GM18519 (cell line): Measurements from ENCODE around the gene TLR1.
A peak's percentile ranks its signal among the peaks of the same experiment; 100 is the strongest.

ENCODE experiments used
- ATAC-seq: cut with Tn5 transposase; IDR thresholded peaks from one replicate; pipeline ENCODE4 v1.9.1; 2021; ENCODE audit warnings: mild to moderate bottlenecking, moderate library complexity; ENCODE audit not compliant: unreplicated experiment, low FRiP score

The TLR1 gene, protein sequence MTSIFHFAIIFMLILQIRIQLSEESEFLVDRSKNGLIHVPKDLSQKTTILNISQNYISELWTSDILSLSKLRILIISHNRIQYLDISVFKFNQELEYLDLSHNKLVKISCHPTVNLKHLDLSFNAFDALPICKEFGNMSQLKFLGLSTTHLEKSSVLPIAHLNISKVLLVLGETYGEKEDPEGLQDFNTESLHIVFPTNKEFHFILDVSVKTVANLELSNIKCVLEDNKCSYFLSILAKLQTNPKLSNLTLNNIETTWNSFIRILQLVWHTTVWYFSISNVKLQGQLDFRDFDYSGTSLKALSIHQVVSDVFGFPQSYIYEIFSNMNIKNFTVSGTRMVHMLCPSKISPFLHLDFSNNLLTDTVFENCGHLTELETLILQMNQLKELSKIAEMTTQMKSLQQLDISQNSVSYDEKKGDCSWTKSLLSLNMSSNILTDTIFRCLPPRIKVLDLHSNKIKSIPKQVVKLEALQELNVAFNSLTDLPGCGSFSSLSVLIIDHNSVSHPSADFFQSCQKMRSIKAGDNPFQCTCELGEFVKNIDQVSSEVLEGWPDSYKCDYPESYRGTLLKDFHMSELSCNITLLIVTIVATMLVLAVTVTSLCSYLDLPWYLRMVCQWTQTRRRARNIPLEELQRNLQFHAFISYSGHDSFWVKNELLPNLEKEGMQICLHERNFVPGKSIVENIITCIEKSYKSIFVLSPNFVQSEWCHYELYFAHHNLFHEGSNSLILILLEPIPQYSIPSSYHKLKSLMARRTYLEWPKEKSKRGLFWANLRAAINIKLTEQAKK

DNA sequence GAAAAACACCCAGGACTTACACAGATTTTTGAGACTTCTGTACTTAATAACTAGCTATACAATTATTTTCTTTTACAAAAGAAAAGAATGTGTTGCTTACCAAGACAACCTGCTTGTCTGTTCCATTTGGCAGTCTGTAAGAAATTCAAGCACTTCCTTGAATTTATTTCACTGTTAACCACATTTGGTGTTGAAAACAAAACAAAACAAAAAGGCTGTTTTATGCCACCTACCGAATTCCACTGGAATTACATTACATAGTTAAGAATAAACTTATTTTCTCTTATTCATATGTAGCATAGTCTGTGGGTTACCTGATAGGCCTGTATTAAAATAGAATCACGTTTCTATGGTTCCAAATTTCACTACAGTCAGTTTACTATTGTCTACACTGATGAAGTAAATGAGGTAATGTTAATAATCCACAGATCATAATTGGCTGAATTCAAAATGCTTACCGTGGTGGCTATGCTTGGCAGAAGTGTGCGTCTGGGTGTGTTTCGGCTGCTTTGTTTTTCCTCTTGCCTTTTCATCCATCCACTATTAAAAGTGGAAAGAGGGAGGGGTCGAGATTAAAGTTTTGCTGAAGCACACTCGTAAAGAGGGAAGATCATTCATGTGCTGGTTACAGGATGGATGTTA, at the start of gene TLR1:
Gene TLR1 (minus strand): TSS at position 138 of the 642 bp plus-strand sequence. CDS start 5,960 bp downstream, outside the sequence.
- peak; percentile 26 for ATAC-seq

DNA sequence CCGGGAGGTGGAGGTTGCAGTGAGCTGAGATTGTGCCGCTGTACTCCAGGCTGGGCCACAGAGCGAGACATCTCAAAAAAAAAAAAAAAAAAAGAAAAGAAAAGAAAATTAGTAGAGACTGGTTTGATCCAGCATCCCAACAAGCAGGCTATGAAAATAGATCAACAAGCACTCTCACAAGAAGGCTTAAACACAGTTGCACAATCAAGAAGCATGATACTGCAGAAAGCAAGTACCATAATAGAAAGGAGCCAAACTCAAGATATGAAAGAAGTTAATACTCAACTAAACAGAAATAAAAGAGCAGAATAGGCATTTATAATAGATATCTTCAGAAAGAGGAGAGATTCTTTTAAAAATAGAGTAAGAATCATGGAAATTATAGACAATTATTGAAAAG, 41.4 kb upstream of the TLR1 start:
- ATAC-seq, result no peak

DNA sequence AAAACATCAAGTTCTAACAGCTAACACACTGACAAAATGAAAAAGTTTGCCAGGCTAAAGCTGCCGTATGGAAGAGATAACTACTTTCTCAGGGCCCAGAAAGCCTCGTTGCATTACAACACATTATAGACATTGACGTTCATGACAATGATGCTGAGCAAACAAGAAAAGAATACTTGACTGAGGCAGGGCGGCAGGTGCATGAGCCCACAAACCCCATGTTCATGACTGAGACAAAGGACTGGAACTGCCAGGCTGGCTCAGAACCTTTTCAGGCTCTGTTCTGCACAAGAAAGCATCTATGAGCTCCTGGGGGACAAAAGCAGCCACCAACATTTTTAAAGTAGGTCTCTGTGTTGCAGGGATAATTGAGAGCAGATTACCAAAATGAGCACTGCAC, 38.4 kb upstream of the TLR1 start:
- no peak for ATAC-seq

DNA sequence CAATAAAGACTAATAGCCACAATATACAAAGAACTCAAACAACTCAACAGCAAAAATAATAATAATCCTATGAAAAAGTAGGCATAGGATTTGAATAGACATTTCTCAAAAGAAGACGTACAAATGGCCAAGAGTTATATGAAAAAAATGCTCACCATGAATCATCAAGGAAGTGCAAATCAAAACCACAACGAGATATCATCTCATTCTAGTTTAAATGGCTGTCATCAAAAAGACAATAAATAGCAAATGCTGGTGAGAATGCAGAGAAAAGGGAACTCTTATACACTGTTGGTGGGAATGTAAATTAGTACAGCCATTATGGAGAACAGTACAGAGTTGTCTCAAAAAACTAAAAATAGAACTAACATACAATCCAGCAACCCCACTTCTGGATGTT, 33.3 kb upstream of the TLR1 start:
- no peak for ATAC-seq

DNA sequence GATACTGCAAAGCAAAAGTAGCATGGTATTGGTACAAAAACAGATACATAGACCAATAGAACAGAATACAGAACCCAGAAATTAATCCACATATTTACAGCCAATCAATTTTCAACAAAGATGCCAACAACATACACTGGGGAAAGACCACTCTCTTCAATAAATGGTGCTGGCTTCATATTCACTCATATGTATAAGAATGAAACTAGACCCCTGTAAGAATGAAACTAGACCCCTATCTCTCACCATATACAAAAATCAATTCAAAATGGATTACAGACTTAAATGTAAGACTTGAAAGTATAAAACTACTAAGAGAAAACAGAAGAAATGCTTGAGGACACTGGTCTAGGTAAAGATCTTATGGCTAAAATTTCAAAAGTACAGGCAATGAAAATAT, 32.7 kb upstream of the TLR1 start:
- no peak for ATAC-seq

DNA sequence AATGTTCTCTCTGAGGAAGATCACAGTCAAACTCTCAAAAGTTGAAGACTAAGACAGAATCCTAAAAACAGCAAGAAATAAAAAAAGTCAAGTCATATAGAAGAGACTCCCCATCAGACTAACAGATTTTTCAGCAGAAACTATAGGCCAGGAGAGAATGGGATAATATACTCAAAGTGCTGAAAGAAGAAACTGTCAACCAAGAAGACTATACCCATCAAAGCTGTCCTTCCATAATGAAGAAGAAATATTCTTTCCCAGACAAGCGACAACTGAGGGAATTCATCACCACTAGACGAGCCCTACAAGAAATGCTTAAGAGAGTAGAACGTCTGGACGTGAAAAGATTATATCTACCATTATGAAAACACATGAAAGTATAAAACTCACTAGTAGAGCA, 30.0 kb upstream of the TLR1 start:
- ATAC-seq, result no peak

DNA sequence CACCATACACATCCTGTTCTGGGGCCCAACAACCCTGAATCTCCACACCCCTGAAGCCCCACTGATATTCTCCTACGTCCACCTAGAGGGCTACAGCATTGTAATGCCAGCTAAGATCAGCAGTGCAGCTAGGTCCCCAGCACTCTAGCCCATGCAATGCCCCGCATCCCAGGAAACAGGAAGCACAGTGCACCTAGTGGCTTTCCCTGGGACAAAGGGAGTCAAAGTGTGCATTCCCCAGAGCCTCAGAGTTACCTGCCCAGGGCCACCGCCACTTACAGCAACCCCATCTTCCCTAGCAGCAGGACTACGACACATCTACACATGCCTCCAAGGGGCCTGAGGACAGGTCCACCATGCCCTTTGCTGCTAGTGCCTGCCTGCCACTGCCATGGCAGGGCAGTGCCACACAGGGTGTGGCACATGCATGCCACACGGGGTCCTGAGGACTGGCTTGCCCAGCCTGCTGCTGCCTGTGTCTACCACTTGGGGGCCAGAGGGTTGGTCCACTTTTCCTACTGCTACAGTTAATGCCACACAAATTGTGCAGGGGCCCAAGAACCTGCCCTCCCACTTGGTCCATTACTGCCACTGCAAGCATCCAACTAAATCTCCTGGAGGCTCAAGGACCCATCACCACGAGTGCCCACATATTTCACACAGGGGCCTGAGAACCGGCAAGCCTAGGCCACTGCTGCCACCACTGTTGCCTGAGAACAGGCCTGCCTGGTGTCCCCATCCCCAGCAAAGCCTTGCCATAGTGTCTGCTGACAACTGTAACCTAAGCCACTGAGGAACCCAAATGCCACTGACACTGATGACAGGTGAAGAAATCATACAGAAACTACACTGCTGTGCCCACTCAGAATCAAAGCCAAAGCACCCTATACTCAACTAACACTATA, 28.3 kb upstream of the TLR1 start:
- ATAC-seq, result no peak

DNA sequence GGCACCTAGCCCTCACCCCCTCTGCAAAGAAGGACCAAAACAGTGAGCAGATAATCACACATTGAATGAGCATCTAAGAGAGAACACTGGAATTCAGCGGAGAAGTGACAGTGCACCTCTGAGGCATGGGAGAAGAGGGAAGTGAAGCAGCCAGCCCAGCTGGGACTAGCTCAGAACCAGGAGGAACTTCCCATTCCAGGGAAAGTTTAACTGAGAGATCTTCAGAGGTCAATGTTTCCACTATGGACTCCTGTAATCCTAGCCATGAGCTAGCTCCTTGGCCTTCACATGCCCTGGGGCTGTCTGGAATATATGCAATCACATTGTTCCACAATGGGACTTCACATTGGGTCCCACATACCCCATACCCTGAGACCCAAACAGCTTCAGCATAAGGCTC, 27.6 kb upstream of the TLR1 start:
- ATAC-seq, result no peak

DNA sequence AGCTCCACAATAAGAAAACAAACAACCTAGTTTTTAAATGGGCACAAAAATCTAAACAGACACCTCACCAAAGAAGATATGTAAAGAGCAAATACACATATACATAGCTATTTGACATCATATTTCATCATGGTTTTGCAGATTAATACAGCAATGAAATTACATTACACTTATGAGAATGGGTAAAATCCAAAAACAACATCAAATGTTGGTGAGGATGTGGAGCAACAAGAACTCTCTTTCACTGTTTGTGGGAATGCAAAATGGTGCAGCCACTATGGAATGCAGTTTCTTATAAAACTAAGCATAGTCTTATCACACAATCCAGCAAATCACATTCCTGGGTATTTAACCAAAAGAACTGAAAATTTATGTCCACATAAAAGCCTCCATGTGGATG, 27.1 kb upstream of the TLR1 start:
- ATAC-seq, result no peak

DNA sequence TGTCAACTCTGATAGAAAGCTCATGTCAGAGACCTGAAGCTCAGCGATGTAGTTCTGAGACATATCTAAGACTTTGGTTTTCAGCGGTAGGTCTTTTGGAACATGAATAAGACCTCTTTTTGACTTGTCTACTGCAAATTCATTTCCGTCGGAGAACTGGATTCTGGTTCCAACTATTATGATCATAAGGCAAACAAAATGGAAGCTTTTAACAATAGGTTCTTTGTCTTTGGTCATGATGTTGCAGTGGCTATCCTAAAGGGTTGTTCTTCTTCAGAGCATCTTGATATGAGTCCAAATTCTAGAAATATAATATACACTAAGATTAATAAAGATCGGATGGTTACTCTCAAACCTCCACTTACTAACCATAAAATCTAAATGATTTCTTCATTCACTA, 24.6 kb upstream of the TLR1 start:
- no peak for ATAC-seq

DNA sequence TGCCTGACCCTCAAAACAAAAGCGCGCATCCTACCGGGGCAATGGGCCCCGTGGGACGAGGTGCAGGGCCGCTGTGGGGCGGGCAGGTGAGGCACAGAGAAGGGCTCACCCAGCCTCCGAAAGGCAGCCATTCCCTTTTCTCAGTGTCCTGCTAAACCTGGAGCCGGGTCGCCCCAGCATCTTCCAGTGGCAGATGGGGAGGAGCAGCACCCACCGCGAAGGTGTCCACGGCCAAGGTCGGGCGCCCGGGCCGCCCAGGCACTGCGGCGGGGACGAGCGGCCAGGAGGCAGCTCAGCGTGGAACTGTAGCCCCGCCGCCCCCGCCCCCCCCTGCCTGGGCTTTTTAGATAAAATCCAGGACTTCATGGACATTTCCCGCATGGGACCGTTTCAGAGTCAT, 19.2 kb upstream of the TLR1 start:
- ATAC-seq, result no peak

DNA sequence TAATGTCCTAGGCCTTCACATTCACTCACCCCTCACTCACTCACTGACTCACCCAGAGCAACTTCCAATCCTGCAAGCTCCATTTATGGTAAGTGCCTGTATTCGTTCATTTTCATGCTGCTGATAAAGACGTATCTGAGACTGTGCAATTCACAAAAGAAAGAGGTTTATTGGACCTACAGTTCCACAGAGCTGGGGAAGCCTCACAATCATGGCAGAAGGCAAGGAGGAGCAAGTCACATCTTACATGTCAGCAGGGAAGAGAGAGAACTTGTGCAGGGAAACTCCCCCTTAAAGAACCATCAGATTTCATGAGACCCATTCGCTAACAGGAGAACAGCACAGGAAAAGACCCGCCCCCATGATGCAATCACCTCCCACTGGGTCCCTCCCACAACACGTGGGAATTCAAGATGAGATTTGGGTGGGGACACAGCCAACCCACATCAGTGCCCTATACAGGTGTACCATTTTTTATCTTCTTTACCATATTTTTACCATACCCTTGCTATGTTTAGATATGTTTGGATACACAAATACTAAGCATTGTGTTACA, 18.2 kb upstream of the TLR1 start:
- ATAC-seq, result no peak

DNA sequence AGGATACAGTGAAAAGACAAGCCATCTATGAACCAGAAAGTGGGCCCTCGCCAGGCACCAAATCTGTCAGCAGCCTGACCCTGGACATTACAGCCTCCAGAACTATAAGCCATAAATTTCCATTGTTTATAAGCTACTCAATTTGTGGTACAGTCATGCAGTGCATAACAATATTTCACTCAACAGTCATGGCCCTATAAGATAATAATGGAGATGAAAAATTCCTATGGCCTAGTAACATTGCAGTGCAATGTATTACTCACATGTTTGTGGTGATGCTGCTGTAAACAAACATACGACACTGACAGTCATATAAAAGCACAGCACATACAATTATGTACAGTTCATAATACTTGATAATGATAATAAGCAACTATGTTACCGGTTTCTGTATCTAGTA, 17.1 kb upstream of the TLR1 start:
- no peak for ATAC-seq

DNA sequence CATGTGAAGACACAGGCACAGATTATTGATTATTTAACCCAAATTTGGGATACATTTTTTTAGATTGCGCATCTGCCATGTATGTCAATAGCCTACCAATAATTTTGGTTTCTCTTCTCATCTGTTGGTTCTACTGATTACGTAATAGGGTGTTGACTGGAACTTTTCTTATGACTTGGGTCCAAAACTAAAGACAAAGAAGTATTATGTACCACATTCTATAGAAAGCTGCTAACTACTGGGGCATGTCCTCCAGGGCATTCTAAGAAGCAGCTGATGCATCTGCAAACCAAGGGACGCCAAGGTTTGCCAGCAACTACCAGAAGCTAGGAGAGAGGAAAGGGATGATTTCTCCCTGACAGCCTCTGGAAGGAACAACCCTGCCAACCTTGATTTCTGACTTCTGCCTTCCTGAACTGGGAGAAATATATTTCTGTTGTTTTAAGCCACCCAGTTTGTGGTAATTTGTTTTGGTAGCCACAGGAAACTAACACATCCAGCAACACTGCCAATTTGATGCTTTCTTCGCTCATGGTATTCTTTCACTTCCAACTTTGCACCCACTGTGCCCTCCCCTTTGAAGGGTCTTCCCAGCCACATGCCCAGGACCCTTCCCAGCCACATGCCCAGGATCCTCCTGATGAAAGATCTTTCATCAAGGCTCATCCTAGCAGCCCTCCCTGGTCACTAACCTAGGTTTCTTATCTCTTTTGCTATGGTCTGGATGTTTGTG, 15.9 kb upstream of the TLR1 start:
- ATAC-seq, result peak; percentile 40

DNA sequence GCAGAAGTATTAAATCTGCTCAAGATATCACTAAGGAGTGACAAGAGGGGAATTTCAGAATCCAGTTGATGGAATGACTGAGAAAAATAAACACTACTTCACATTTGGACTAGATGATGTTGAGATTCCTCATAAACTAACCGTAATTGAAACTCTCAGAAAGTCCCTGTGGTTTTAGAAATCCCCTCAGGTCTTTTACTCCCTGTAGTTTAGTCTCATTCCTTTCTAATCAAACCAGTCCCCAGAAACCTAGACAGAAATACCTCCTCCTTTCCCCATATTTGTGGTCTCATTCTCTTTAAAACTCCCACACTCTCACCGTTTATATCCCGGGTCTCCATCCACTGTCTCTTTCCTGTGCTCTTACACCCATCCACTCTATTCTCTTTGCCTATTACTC, 15.0 kb upstream of the TLR1 start:
- ATAC-seq, result no peak

DNA sequence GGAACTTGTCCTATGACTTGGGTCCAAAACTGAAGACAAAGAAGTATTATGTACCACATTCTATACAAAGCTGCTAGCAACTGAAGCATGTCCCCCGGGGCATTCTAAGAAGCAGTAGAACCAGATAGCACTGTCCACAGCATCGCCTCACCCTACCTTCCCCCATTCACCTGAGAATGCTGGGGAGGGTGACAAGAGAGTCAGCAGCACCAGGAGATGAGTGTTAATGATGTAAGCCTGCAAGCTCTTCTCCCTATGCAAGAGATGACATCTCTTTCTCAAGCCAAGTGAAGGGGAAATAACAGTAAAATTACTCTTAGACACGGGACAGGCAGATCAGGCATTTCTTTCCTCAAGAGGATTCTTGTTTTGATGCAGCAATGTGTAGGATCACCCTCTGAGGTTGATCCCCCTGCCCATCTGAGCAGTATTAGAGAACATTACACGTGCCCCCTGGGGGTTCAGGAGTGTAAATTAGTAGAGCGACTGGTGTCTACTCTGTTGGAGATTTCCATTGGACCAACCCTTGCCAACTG, 13.9 kb upstream of the TLR1 start:
- peak; percentile 36 for ATAC-seq

DNA sequence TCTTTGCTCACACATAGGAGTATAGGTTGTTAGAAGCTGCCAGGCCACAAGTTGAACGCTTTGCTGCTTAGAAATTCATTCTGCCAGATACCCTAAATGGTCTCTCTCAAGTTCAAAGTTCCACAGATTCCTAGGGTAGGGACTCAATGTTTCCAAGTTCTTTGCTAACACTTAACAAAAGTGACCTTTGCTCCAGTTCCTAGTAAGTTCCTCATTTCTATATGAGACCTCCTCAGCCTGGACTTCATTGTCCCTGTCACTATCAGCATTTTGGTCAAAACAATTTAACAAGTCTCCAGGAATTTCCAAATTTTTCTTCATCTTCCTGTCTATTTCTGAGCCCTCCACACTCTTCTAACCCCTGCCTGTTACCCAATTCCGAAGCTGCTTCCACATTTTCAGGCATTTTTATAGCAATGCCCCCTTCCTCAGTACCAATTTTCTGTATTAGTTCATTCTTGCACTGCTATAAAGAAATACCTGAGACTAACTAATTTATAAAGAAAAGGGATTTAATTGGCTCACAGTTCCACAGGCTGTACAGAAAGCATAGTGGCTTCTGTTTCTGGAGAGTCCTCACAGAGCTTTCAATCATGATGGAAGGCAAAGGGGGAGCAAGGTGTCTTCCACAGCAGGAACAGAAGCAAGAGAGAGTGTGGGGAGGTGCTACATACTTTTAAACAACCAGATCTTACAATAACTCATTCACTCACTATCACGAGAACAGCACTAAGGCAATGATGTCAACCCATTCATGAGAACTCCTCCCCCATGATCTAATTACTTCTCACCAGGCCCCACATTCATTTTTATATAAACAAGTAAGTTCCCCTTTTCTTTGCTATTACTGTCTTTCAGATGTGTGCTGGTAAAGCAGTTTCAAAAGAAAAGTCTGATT, 11.5 kb upstream of the TLR1 start:
- no peak for ATAC-seq

DNA sequence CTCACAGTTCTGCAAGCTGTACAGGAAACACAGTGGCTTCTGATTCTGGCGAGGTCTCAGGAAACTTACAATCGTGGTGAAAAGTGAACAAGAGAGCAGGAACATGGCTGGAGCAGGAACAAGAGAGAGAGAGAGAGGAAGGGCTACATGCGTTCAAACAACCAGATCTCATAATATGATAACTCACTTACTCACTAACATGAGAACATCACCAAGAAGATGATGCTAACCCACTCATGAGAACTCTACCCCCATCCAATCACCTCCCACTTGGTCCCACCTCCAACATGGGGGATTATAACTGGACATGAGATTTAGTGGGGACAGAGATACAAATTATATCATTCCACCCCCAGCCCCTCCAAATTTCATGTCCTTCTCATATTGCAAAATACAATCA, 9.8 kb upstream of the TLR1 start:
- no peak for ATAC-seq
